WTC11 (cell line): ENCODE measurements around the gene FSTL4. TPM values are rescaled to one million over a fixed set of nuclear protein-coding genes. Genes with fewer than 3 reads are reported as not detected.

Experiments used
- ATAC-seq: fragments of 200-7000 bp; cut with Tn5 transposase; 2 replicates; pipeline ENCODE4 v1.10.0; 2021; ENCODE audit warnings: mild to moderate bottlenecking, moderate library complexity
- CTCF ChIA-PET: fragments of 300-600 bp; sonication (Branson Sonifier 250); formaldehyde crosslinking; loops from one replicate; lab custom pipeline; 2021; ENCODE audit warnings: antibody characterized with exemption; lab: Charles Lee
- POLR2A ChIA-PET: fragments of 350-600 bp; sonication (Branson Sonifier 250); formaldehyde crosslinking; loops from one replicate; lab custom pipeline; 2021; ENCODE audit warnings: antibody characterized with exemption; lab: Charles Lee
- DNase-seq: peaks from one replicate; pipeline ENCODE4 v3.0.0; 2021; ENCODE audit warnings: low spot score
- H3K27ac Mint-ChIP-seq: 2 replicates; pipeline ENCODE4 v1.8.0; 2021; ENCODE audit warnings: mixed read lengths
- H3K27me3 Mint-ChIP-seq: 2 replicates; pipeline ENCODE4 v1.8.0; 2021; ENCODE audit warnings: low read depth, mild to moderate bottlenecking, moderate library complexity, mixed read lengths
- H3K36me3 Mint-ChIP-seq: 2 replicates; pipeline ENCODE4 v1.8.0; 2021; ENCODE audit warnings: mixed read lengths
- H3K4me1 Mint-ChIP-seq: 2 replicates; pipeline ENCODE4 v1.8.0; 2022; ENCODE audit warnings: mixed read lengths
- H3K4me3 Mint-ChIP-seq: 2 replicates; pipeline ENCODE4 v1.8.0; 2021; ENCODE audit warnings: mild to moderate bottlenecking, moderate library complexity, mixed read lengths
- H3K9me3 Mint-ChIP-seq: 2 replicates; pipeline ENCODE4 v1.8.0; 2021; ENCODE audit warnings: mixed read lengths
- CREB1 ChIP-seq: sonication (generic); formaldehyde crosslinking; IDR thresholded peaks from 2 replicates; pipeline ENCODE4 v1.8.0; 2023; ENCODE audit warnings: mild to moderate bottlenecking, missing genetic modification reagents
- ESRRA ChIP-seq: sonication (generic); formaldehyde crosslinking; IDR thresholded peaks from 2 replicates; pipeline ENCODE4 v1.8.1; 2022; ENCODE audit warnings: mild to moderate bottlenecking, missing genetic modification reagents, borderline replicate concordance
- IRF1 ChIP-seq: sonication (generic); formaldehyde crosslinking; IDR thresholded peaks from 2 replicates; pipeline ENCODE4 v1.8.0; 2023; ENCODE audit warnings: missing genetic modification reagents
- JAZF1 ChIP-seq: fragments of 250-450 bp; sonication (Bioruptor Pico); IDR thresholded peaks from 2 replicates; pipeline ENCODE4 v1.9.0; 2021; ENCODE audit warnings: moderate library complexity, mild to moderate bottlenecking, inconsistent platforms
- MYBL2 ChIP-seq: sonication (generic); formaldehyde crosslinking; IDR thresholded peaks from 2 replicates; pipeline ENCODE4 v1.8.1; 2023; ENCODE audit warnings: mild to moderate bottlenecking, moderate library complexity, missing genetic modification reagents
- PREB ChIP-seq: sonication (generic); formaldehyde crosslinking; IDR thresholded peaks from 2 replicates; pipeline ENCODE4 v1.8.1; 2022; ENCODE audit warnings: mild to moderate bottlenecking, missing genetic modification reagents, moderate library complexity, borderline replicate concordance
- PRRX2 ChIP-seq: fragments of 250-450 bp; sonication (Bioruptor Pico); IDR thresholded peaks from 2 replicates; pipeline ENCODE4 v1.8.0; 2021; ENCODE audit warnings: mild to moderate bottlenecking
- SOX15 ChIP-seq: fragments of 250-450 bp; sonication (Bioruptor Pico); IDR thresholded peaks from 2 replicates; pipeline ENCODE4 v1.9.0; 2021; ENCODE audit warnings: mild to moderate bottlenecking
- SP1 ChIP-seq: sonication (generic); formaldehyde crosslinking; conservative IDR thresholded peaks from 2 replicates; pipeline ENCODE4 v1.8.1; 2022; ENCODE audit warnings: missing genetic modification reagents
- TCF7 ChIP-seq: sonication (generic); formaldehyde crosslinking; IDR thresholded peaks from 2 replicates; pipeline ENCODE4 v1.8.0; 2022; ENCODE audit warnings: mild to moderate bottlenecking, low read depth, missing genetic modification reagents, moderate library complexity
- USF1 ChIP-seq: sonication (generic); formaldehyde crosslinking; IDR thresholded peaks from 2 replicates; pipeline ENCODE4 v1.8.0; 2022; ENCODE audit warnings: mild to moderate bottlenecking, missing genetic modification reagents
- ZNF138 ChIP-seq: sonication (generic); formaldehyde crosslinking; conservative IDR thresholded peaks from 2 replicates; pipeline ENCODE4 v1.8.1; 2022; ENCODE audit warnings: mild to moderate bottlenecking, moderate library complexity, missing genetic modification reagents
- ZNF317 ChIP-seq: sonication (generic); formaldehyde crosslinking; IDR thresholded peaks from 2 replicates; pipeline ENCODE4 v1.8.1; 2023; ENCODE audit warnings: low read depth, mild to moderate bottlenecking, moderate library complexity, missing genetic modification reagents, borderline replicate concordance
- ZNF416 ChIP-seq: fragments of 250-450 bp; sonication (Bioruptor Pico); IDR thresholded peaks from 2 replicates; pipeline ENCODE4 v1.9.0; 2021; ENCODE audit warnings: mild to moderate bottlenecking, inconsistent platforms
- total RNA-seq: library from RNA; stranded (reverse); gene quantifications from 3 replicates; pipeline ENCODE4 v1.2.3, GENCODE V29; 2021
- TF ChIP-seq, protein P1 (sequence below): sonication (generic); formaldehyde crosslinking; IDR thresholded peaks from 2 replicates; pipeline ENCODE4 v1.8.1; 2023; ENCODE audit warnings: mild to moderate bottlenecking, moderate library complexity, missing genetic modification reagents
- TF ChIP-seq, protein P2 (sequence below): sonication (generic); formaldehyde crosslinking; IDR thresholded peaks from 2 replicates; pipeline ENCODE4 v1.8.1; 2023; ENCODE audit warnings: mild to moderate bottlenecking, missing genetic modification reagents, borderline replicate concordance
- TF ChIP-seq, protein P3 (sequence below): sonication (generic); formaldehyde crosslinking; IDR thresholded peaks from 2 replicates; pipeline ENCODE4 v1.8.0; 2022; ENCODE audit warnings: missing genetic modification reagents
- TF ChIP-seq, protein P4 (sequence below): sonication (generic); formaldehyde crosslinking; IDR thresholded peaks from 2 replicates; pipeline ENCODE4 v1.8.1; 2022; ENCODE audit warnings: low read depth, missing genetic modification reagents, borderline replicate concordance

The FSTL4 gene
- total RNA-seq, 1 experiment from 2014 or later, result 6.1 TPM

DNA sequence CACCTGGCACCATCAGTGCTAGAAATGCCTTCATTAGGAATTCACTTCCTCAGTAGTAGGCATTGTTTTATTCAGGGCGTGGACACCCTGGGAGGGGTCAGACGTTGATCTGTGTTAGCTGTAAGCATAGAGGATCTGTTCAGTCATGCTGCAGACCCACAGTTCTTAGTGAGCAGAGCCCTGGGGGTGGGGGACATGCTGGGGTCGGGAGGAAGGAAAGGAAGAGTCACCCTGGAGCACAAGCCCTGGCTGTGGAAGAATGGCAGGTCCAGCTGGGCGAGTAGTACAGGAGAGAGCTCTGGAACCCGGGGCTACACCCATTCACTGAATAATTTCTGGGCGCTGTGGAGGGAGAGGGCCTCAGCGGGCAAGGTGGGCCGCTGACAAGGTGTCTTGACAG lies 172.5 kb downstream of the FSTL4 start:
- ATAC-seq (no peak; the same call in 1 of the 2 replicates), DNase-seq (no peak)
- TF ChIP-seq ZNF138 (CRISPR knock-in tag), result no peak
- no peak for TF ChIP-seq MYBL2 (CRISPR knock-in tag)
- no peak for TF ChIP-seq PRRX2 (CRISPR knock-in tag)
- TF ChIP-seq, protein P1, sequence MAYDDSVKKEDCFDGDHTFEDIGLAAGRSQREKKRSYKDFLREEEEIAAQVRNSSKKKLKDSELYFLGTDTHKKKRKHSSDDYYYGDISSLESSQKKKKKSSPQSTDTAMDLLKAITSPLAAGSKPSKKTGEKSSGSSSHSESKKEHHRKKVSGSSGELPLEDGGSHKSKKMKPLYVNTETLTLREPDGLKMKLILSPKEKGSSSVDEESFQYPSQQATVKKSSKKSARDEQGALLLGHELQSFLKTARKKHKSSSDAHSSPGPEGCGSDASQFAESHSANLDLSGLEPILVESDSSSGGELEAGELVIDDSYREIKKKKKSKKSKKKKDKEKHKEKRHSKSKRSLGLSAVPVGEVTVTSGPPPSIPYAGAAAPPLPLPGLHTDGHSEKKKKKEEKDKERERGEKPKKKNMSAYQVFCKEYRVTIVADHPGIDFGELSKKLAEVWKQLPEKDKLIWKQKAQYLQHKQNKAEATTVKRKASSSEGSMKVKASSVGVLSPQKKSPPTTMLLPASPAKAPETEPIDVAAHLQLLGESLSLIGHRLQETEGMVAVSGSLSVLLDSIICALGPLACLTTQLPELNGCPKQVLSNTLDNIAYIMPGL, result no peak
- no peak for TF ChIP-seq USF1 (CRISPR knock-in tag)
- no peaks in the 10 kb centered on the region for H3K9me3 Mint-ChIP-seq
- H3K27me3 Mint-ChIP-seq, result no peaks in the 10 kb centered on the region
- H3K4me1 Mint-ChIP-seq, result peaks cover 5% of the 10 kb centered on the region
- ChIA-PET CTCF (interaction anchor here (0.9 to 2.4 kb wide), 4 partner anchors 16 to 80 kb away, joined by 3 to 16 read pairs (median 10); no protein-coding TSS in a partner anchor), POLR2A (no interaction called here)
- no peak overlapping the region for H3K4me3 Mint-ChIP-seq
- H3K36me3 Mint-ChIP-seq, result no peaks in the 10 kb centered on the region
- no peak overlapping the region; the same call in 1 of the 2 replicates for H3K27ac Mint-ChIP-seq

DNA sequence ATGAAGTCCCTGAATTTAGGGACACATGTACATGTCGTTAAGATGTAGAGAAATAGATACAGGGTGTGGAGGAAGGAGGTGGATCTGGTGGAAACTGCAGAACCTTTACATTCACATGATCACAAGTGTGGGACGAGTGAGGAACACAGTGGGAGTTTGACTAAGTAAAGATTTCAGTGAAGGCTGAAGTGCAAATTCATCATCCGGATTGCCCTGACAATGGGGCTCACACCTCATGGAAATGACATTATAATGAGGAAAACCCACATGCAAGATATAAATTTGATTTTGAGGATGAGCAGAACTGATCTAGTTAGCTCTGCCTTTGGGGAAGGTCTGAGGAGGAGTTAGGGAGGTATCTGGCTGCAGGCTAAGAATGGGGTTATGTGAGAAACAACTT lies 173.9 kb downstream of the FSTL4 start:
- POLR2A ChIA-PET, result no interaction called here
- DNase-seq, result no peak
- TF ChIP-seq, protein P2, sequence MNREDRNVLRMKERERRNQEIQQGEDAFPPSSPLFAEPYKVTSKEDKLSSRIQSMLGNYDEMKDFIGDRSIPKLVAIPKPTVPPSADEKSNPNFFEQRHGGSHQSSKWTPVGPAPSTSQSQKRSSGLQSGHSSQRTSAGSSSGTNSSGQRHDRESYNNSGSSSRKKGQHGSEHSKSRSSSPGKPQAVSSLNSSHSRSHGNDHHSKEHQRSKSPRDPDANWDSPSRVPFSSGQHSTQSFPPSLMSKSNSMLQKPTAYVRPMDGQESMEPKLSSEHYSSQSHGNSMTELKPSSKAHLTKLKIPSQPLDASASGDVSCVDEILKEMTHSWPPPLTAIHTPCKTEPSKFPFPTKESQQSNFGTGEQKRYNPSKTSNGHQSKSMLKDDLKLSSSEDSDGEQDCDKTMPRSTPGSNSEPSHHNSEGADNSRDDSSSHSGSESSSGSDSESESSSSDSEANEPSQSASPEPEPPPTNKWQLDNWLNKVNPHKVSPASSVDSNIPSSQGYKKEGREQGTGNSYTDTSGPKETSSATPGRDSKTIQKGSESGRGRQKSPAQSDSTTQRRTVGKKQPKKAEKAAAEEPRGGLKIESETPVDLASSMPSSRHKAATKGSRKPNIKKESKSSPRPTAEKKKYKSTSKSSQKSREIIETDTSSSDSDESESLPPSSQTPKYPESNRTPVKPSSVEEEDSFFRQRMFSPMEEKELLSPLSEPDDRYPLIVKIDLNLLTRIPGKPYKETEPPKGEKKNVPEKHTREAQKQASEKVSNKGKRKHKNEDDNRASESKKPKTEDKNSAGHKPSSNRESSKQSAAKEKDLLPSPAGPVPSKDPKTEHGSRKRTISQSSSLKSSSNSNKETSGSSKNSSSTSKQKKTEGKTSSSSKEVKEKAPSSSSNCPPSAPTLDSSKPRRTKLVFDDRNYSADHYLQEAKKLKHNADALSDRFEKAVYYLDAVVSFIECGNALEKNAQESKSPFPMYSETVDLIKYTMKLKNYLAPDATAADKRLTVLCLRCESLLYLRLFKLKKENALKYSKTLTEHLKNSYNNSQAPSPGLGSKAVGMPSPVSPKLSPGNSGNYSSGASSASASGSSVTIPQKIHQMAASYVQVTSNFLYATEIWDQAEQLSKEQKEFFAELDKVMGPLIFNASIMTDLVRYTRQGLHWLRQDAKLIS, result no peak
- TF ChIP-seq ESRRA (CRISPR knock-in tag), result no peak
- TF ChIP-seq, protein P3, sequence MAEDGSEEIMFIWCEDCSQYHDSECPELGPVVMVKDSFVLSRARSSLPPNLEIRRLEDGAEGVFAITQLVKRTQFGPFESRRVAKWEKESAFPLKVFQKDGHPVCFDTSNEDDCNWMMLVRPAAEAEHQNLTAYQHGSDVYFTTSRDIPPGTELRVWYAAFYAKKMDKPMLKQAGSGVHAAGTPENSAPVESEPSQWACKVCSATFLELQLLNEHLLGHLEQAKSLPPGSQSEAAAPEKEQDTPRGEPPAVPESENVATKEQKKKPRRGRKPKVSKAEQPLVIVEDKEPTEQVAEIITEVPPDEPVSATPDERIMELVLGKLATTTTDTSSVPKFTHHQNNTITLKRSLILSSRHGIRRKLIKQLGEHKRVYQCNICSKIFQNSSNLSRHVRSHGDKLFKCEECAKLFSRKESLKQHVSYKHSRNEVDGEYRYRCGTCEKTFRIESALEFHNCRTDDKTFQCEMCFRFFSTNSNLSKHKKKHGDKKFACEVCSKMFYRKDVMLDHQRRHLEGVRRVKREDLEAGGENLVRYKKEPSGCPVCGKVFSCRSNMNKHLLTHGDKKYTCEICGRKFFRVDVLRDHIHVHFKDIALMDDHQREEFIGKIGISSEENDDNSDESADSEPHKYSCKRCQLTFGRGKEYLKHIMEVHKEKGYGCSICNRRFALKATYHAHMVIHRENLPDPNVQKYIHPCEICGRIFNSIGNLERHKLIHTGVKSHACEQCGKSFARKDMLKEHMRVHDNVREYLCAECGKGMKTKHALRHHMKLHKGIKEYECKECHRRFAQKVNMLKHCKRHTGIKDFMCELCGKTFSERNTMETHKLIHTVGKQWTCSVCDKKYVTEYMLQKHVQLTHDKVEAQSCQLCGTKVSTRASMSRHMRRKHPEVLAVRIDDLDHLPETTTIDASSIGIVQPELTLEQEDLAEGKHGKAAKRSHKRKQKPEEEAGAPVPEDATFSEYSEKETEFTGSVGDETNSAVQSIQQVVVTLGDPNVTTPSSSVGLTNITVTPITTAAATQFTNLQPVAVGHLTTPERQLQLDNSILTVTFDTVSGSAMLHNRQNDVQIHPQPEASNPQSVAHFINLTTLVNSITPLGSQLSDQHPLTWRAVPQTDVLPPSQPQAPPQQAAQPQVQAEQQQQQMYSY (CRISPR knock-in tag), result no peak
- peaks cover 8% of the 10 kb centered on the region for H3K4me1 Mint-ChIP-seq
- no peak overlapping the region for H3K4me3 Mint-ChIP-seq
- no peaks in the 10 kb centered on the region for H3K36me3 Mint-ChIP-seq
- CTCF ChIA-PET, result interaction anchor here (2.4 kb wide), 1 partner anchor 17 kb away, joined by 13 read pairs; no protein-coding TSS in a partner anchor
- H3K9me3 Mint-ChIP-seq, result no peaks in the 10 kb centered on the region
- no peak overlapping the region for H3K27ac Mint-ChIP-seq
- H3K27me3 Mint-ChIP-seq, result no peaks in the 10 kb centered on the region
- no peak for ATAC-seq

DNA sequence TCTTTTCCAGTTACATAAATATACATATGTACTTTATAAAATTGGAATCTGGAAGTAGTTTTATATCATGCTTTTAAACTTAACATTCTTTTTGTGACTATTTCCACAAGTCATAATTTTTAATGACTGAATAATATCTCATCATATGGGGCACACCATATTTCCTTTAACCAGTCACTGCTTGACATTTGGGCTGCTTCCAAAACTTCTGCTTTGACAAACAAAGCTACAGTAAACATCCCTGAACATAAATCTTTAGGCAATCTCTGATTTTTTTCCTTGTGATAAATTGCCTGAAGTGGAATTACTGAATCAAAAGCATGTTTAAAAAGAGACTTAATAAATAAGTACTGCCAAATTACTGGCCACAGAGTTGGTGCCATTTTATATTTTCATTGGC lies 178.0 kb downstream of the FSTL4 start:
- H3K36me3 Mint-ChIP-seq, result no peaks in the 10 kb centered on the region
- TF ChIP-seq IRF1 (no peak), PRRX2 (CRISPR knock-in tag) (no peak), ESRRA (CRISPR knock-in tag) (no peak), SOX15 (CRISPR knock-in tag) (no peak), PREB (CRISPR knock-in tag) (no peak), ZNF416 (CRISPR knock-in tag) (no peak), TCF7 (CRISPR knock-in tag) (no peak), JAZF1 (CRISPR knock-in tag) (no peak), SP1 (CRISPR knock-in tag) (no peak), CREB1 (CRISPR knock-in tag) (no peak), ZNF317 (no peak)
- TF ChIP-seq, protein P4, sequence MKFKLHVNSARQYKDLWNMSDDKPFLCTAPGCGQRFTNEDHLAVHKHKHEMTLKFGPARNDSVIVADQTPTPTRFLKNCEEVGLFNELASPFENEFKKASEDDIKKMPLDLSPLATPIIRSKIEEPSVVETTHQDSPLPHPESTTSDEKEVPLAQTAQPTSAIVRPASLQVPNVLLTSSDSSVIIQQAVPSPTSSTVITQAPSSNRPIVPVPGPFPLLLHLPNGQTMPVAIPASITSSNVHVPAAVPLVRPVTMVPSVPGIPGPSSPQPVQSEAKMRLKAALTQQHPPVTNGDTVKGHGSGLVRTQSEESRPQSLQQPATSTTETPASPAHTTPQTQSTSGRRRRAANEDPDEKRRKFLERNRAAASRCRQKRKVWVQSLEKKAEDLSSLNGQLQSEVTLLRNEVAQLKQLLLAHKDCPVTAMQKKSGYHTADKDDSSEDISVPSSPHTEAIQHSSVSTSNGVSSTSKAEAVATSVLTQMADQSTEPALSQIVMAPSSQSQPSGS (CRISPR knock-in tag), result no peak

More for the DNA sequence above, 178.0 kb downstream of the FSTL4 start:
- H3K27me3 Mint-ChIP-seq, result no peaks in the 10 kb centered on the region
- no peak overlapping the region for H3K27ac Mint-ChIP-seq
- ATAC-seq, result no peak
- no peaks in the 10 kb centered on the region for H3K9me3 Mint-ChIP-seq
- no peak overlapping the region for H3K4me3 Mint-ChIP-seq
- CTCF ChIA-PET, result interaction anchor here (1.8 to 3.1 kb wide), 3 partner anchors 11 to 26 kb away, joined by 4 to 18 read pairs (median 17); no protein-coding TSS in a partner anchor
- 0 out of 2 replicates have a peak, but pooled peaks cover 3% of the 10 kb centered on the region for H3K4me1 Mint-ChIP-seq
- DNase-seq, result no peak
- POLR2A ChIA-PET, result no interaction called here
